H1 (cell line): ENCODE data around the gene VSIR. TPM values are rescaled to one million over a fixed set of nuclear protein-coding genes. Genes with fewer than 3 reads are reported as not detected.

Experiments
- CTCF ChIA-PET: fragments of 300-600 bp; sonication (Branson Sonifier 250); formaldehyde crosslinking; loops from one replicate; lab custom pipeline; 2021; ENCODE audit not compliant: partially characterized antibody; lab: Charles Lee
- POLR2A ChIA-PET: fragments of 300-600 bp; sonication (Branson Sonifier 250); formaldehyde crosslinking; loops from one replicate; lab custom pipeline; 2021; ENCODE audit warnings: inconsistent platforms; ENCODE audit not compliant: partially characterized antibody; lab: Charles Lee
- DNase-seq, 2 experiments: peaks; one replicate each; pipeline versions ENCODE4 v3.0.0 to v3.0.0-alpha.2; 2010 to 2022; ENCODE audit warnings: low spot score in 2 of 2, low read depth in 1 of 2, mixed read lengths in 1 of 2
- FAIRE-seq: peaks from 2 replicates; lab custom pipeline; 2011; peaks lifted over from hg19 to GRCh38; lab: Jason Lieb, UNC
- H2AFZ ChIP-seq: 2 replicates; pipeline ENCODE4 v1.8.1; 2012; ENCODE audit warnings: low read length, inconsistent platforms
- H2AK5ac ChIP-seq: 2 replicates; pipeline ENCODE4 v1.6.1; 2013; ENCODE audit warnings: low read depth, low read length
- H2BK120ac ChIP-seq: replicated peaks from 2 replicates; pipeline ENCODE3; 2013; ENCODE audit warnings: low read depth, low read length, inconsistent platforms
- H2BK12ac ChIP-seq: 2 replicates; pipeline ENCODE4 v1.6.1; 2013; ENCODE audit warnings: low read depth, low read length
- H2BK15ac ChIP-seq: 2 replicates; pipeline ENCODE4 v1.6.1; 2013; ENCODE audit warnings: low read length
- H2BK20ac ChIP-seq: 2 replicates; pipeline ENCODE4 v1.6.1; 2013; ENCODE audit warnings: low read length
- H2BK5ac ChIP-seq: 2 replicates; pipeline ENCODE4 v1.6.1; 2013; ENCODE audit warnings: low read depth, low read length
- H3K14ac ChIP-seq: 2 replicates; pipeline ENCODE4 v1.6.1; 2013; ENCODE audit warnings: inconsistent platforms; ENCODE audit not compliant: insufficient read length
- H3K18ac ChIP-seq: 2 replicates; pipeline ENCODE4 v1.6.1; 2013; ENCODE audit warnings: low read length; ENCODE audit errors: extremely low read depth
- H3K23ac ChIP-seq: 2 replicates; pipeline ENCODE4 v1.6.1; 2013; ENCODE audit warnings: inconsistent platforms; ENCODE audit not compliant: insufficient read length
- H3K23me2 ChIP-seq: 2 replicates; pipeline ENCODE4 v1.6.1; 2013; ENCODE audit warnings: low read depth, low read length
- H3K27ac ChIP-seq: 2 replicates; pipeline ENCODE4 v1.6.1; 2011; ENCODE audit warnings: low read depth, low read length, inconsistent platforms
- H3K27me3 ChIP-seq, 4 experiments: replicated peaks in 1 of 4; 1 replicate in 1 of 4; 2 replicates in 3 of 4; pipeline versions ENCODE4 v1.6.1 to v1.8.1; 2011 to 2013; ENCODE audit warnings: low read length in 3 of 4, mild to moderate bottlenecking in 3 of 4, inconsistent platforms in 2 of 4, mixed read lengths in 2 of 4, moderate library complexity in 1 of 4; ENCODE audit not compliant: control insufficient read depth in 3 of 4, insufficient read depth in 3 of 4; ENCODE audit errors: extremely low read depth in 1 of 4
- H3K36me3 ChIP-seq, 4 experiments: 2 replicates each; pipeline versions ENCODE4 v1.6.1 to v1.8.1; 2011 to 2013; ENCODE audit warnings: mild to moderate bottlenecking in 4 of 4, low read length in 3 of 4, moderate library complexity in 2 of 4, control low read depth in 1 of 4, inconsistent platforms in 1 of 4; ENCODE audit not compliant: insufficient read depth in 4 of 4, control insufficient read depth in 2 of 4
- H3K4ac ChIP-seq: replicated peaks from 2 replicates; pipeline ENCODE3; 2013; ENCODE audit warnings: low read length, low read depth, mixed read lengths, inconsistent platforms; ENCODE audit not compliant: insufficient read length
- H3K4me1 ChIP-seq, 4 experiments: replicated peaks in 1 of 4; 1 replicate in 1 of 4; 2 replicates in 3 of 4; pipeline versions ENCODE4 v1.6.1 to v1.8.1; 2011 to 2013; ENCODE audit warnings: low read length in 3 of 4, inconsistent platforms in 2 of 4, mixed read lengths in 1 of 4; ENCODE audit not compliant: insufficient read depth in 4 of 4, control insufficient read depth in 3 of 4
- H3K4me2 ChIP-seq, 2 experiments: 2 replicates each; pipeline versions ENCODE4 v1.6.1 to v1.8.1; 2011 to 2013; ENCODE audit warnings: low read depth in 2 of 2, low read length in 2 of 2, control low read depth in 1 of 2, inconsistent platforms in 1 of 2, mild to moderate bottlenecking in 1 of 2; ENCODE audit not compliant: insufficient read depth in 1 of 2
- H3K4me3 ChIP-seq, 4 experiments: fragments of 200-600, 300-600 bp in 1 of 4; sonication (generic), shearing (Covaris generic), sonication (Bioruptor Twin) in 1 of 4; 2 replicates each; pipeline versions ENCODE4 v1.5.1 to v1.8.1; 2011 to 2016; ENCODE audit warnings: low read length in 4 of 4, low read depth in 3 of 4, control low read depth in 2 of 4, inconsistent platforms in 2 of 4, mild to moderate bottlenecking in 2 of 4, mixed read lengths in 1 of 4, moderate library complexity in 1 of 4; ENCODE audit not compliant: insufficient read depth in 2 of 4; ENCODE audit errors: extremely low read depth in 1 of 4
- H3K56ac ChIP-seq: replicated peaks from 2 replicates; pipeline ENCODE3; 2013; ENCODE audit warnings: low read depth, mild to moderate bottlenecking, mixed read lengths, low read length, inconsistent platforms; ENCODE audit not compliant: insufficient read length
- H3K79me1 ChIP-seq: 2 replicates; pipeline ENCODE4 v1.6.1; 2013; ENCODE audit warnings: low read depth, low read length, control low read depth
- H3K79me2 ChIP-seq, 2 experiments: 2 replicates each; pipeline versions ENCODE4 v1.6.1 to v1.8.1; 2012 to 2013; ENCODE audit warnings: low read length in 2 of 2, mild to moderate bottlenecking in 2 of 2, inconsistent platforms in 1 of 2; ENCODE audit not compliant: insufficient read depth in 2 of 2, control insufficient read depth in 1 of 2
- H3K9ac ChIP-seq, 4 experiments: replicated peaks in 1 of 4; 1 replicate in 1 of 4; 2 replicates in 3 of 4; pipeline versions ENCODE4 v1.6.1 to v1.8.1; 2011 to 2013; ENCODE audit warnings: low read depth in 3 of 4, low read length in 3 of 4, control low read depth in 2 of 4, mild to moderate bottlenecking in 2 of 4, moderate library complexity in 2 of 4, inconsistent platforms in 1 of 4; ENCODE audit errors: extremely low read depth in 1 of 4
- H3K9me3 ChIP-seq, 2 experiments: 2 replicates each; pipeline versions ENCODE4 v1.6.1 to v1.8.1; 2012 to 2013; ENCODE audit warnings: mild to moderate bottlenecking in 2 of 2, moderate library complexity in 2 of 2, control low read depth in 1 of 2, inconsistent platforms in 1 of 2, low read depth in 1 of 2, low read length in 1 of 2, mixed read lengths in 1 of 2; ENCODE audit not compliant: insufficient read depth in 2 of 2
- H4K20me1 ChIP-seq, 2 experiments: replicated peaks in 1 of 2; 2 replicates each; pipeline versions ENCODE3 to v1.8.1; 2011 to 2013; ENCODE audit warnings: inconsistent platforms in 2 of 2, low read length in 2 of 2, mild to moderate bottlenecking in 1 of 2; ENCODE audit not compliant: insufficient read depth in 2 of 2, control insufficient read depth in 1 of 2
- H4K5ac ChIP-seq: 2 replicates; pipeline ENCODE4 v1.6.1; 2013; ENCODE audit warnings: low read length, low read depth, mixed read lengths, inconsistent platforms; ENCODE audit not compliant: insufficient read length
- H4K8ac ChIP-seq: 2 replicates; pipeline ENCODE4 v1.8.0; 2013; ENCODE audit warnings: mild to moderate bottlenecking, moderate library complexity, low read length, inconsistent platforms; ENCODE audit not compliant: insufficient read depth; ENCODE audit errors: extremely low read depth
- H4K91ac ChIP-seq: replicated peaks from 2 replicates; pipeline ENCODE3; 2013; ENCODE audit warnings: low read length, mixed read lengths, inconsistent platforms; ENCODE audit not compliant: insufficient read length
- CHD1 ChIP-seq: IDR thresholded peaks from 2 replicates; pipeline ENCODE4 v1.6.1; 2012; ENCODE audit warnings: low read depth, low read length, improper control_type of control experiment
- JUN ChIP-seq: IDR thresholded peaks from 2 replicates; pipeline ENCODE4 v1.6.1; 2011; ENCODE audit warnings: low read depth, mild to moderate bottlenecking, improper control_type of control experiment, low read length
- POLR2A ChIP-seq, 2 experiments: IDR thresholded peaks; 1 replicate in 1 of 2; 2 replicates in 1 of 2; pipeline ENCODE4 v1.6.1; 2011; ENCODE audit warnings: low read depth in 2 of 2, low read length in 2 of 2, mild to moderate bottlenecking in 2 of 2; ENCODE audit errors: control extremely low read depth in 1 of 2
- TAF1 ChIP-seq: IDR thresholded peaks from 2 replicates; pipeline ENCODE4 v1.6.1; 2011; ENCODE audit warnings: mild to moderate bottlenecking, low read depth, low read length
- WGBS, 2 experiments: shearing (Covaris generic) in 1 of 2; methylation state at CpG; one replicate each; pipeline versions ENCODE4 v1.1.6 to v1.1.7; 2013 to 2015; ENCODE audit warnings: low lambda C conversion rate in 2 of 2, mixed read lengths in 2 of 2, inconsistent platforms in 1 of 2, low coverage in 1 of 2, missing lambda C conversion rate in 1 of 2; ENCODE audit not compliant: insufficient replicate concordance in 2 of 2, insufficient coverage in 1 of 2, insufficient read length in 1 of 2; ENCODE audit errors: extremely low coverage in 1 of 2, missing lambda C conversion rate in 1 of 2; 5-methylcytosine and 5-hydroxymethylcytosine counted together
- polyA plus RNA-seq, 7 experiments: library from polyadenylated mRNA; depleted of rRNA in 3 of 7; stranded (reverse) in 5 of 7; unstranded in 2 of 7; fragments of >200 nt in 5 of 7; fragments of 200-250 nt in 2 of 7; gene quantifications; 1 replicate in 5 of 7; 2 replicates in 1 of 7; 4 replicates in 1 of 7; pipeline versions ENCODE4 v1.2.1 to v1.2.3, GENCODE V29; 2011 to 2013; ENCODE audit warnings: missing spikeins in 2 of 7, mixed read lengths in 2 of 7
- total RNA-seq: library from RNA; stranded (reverse); fragmentation: NEBNext Ultra II Directional; extraction: Animal tissue kit (Norgen Biotek cat#: 25700); gene quantifications from 2 replicates; pipeline ENCODE4 v1.2.1, GENCODE V29; 2021

The VSIR gene
- total and polyA plus RNA-seq, 2 of the 8 experiments (the other 6 are each of a cell fraction or from before 2014, with no cell fraction given) = 0.33 TPM; not detected in 1

DNA sequence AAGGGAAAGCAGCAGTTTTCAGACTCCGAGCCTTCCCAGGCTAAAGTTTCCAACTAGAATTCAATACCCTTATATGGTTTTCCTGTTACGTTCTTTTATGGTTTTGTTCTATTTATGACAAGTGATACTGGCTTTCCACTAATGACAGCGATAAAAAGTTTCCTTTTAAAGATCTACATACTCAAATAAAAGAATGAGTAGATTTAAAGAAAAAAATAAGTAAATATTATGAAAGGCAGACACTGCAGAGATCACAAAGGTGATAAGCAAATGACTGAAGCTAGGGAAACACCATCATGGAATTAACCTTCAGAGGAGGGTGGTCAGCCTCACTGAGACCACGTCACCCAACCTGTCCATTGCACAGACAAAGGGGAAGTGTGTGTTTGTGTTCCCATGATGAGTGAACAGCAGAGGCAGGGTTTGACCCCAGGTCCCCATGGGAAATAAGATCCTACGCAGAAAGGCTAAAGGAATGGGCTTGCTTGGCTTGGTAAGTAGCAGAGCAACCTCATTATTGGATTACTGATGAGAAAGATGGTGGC, 4.0 kb downstream of the VSIR start:
- H4K20me1 ChIP-seq = peaks cover 0 to 2% of the 10 kb centered on the region in 2 experiments
- H3K4me2 ChIP-seq = no peak overlapping the region
- ChIA-PET POLR2A (no interaction called here), CTCF (interaction anchor here (0.8 to 3.1 kb wide), 5 partner anchors 12 to 127 kb away, joined by 3 to 24 read pairs (median 7); no protein-coding TSS in a partner anchor)
- no peak overlapping the region for H3K18ac ChIP-seq
- H3K4me3 ChIP-seq = no peak overlapping the region
- no peak overlapping the region for H3K27ac ChIP-seq
- no peak overlapping the region for H3K4ac ChIP-seq
- H3K9me3 ChIP-seq = no peaks in the 10 kb centered on the region
- no peak overlapping the region for H2BK20ac ChIP-seq
- H2BK120ac ChIP-seq = no peak overlapping the region
- FAIRE-seq (no peak), DNase-seq (no peak)
- no peak overlapping the region for H2AFZ ChIP-seq
- H3K9ac ChIP-seq = no peak overlapping the region
- H2BK15ac ChIP-seq = no peak overlapping the region
- no peak overlapping the region for H4K5ac ChIP-seq
- WGBS, 2 experiments = 81% methylated on average over 5 of the region's 5 CpGs; no CpG with 5 or more reads in 1 of the 2 experiments
- peaks cover 0 to 4% (median under 1%) of the 10 kb centered on the region in 4 experiments; a peak in 3 of 7 replicates for H3K4me1 ChIP-seq
- H4K8ac ChIP-seq = no peak overlapping the region
- no peak overlapping the region for H3K14ac ChIP-seq
- no peaks in the 10 kb centered on the region; the same call in 1 of the 2 replicates for H3K23me2 ChIP-seq
- no peaks in the 10 kb centered on the region for H3K79me1 ChIP-seq
- H3K79me2 ChIP-seq = no peaks in the 10 kb centered on the region
- H3K23ac ChIP-seq = no peak overlapping the region
- H3K27me3 ChIP-seq = peaks cover 3 to 21% (median 16%) of the 10 kb centered on the region in 4 experiments; a peak in 6 of 7 replicates
- H4K91ac ChIP-seq = no peak overlapping the region
- H2BK12ac ChIP-seq = no peak overlapping the region
- H2AK5ac ChIP-seq = no peak overlapping the region
- no peaks in the 10 kb centered on the region for H3K36me3 ChIP-seq
- no peak overlapping the region for H3K56ac ChIP-seq
- no peak overlapping the region for H2BK5ac ChIP-seq
- TF ChIP-seq CHD1 (no peak), POLR2A (IDR thresholded peaks at IDR 0.05; ENCODE audit: control extremely low read depth in 1 of 2, low read depth in 2 of 2, low read length in 2 of 2) (no peak), JUN (no peak), TAF1 (no peak)
